ENCODE measurements around the gene SETX.

Gene SETX

GRCh38 chr9:132369421-132369820 is 14.6 kb upstream of the SETX start:
- no peak for TF ChIP-seq CTCF (IDR thresholded peaks at IDR 0.05; ENCODE audit: insufficient read depth, low read depth, low read length, missing control alignments)
- no peak overlapping the region for H3K4me3 ChIP-seq (ENCODE audit: low read length)
- no peak for DNase-seq (ENCODE audit: low read depth)

GRCh38 chr9:132367613-132368313 is 13.0 kb upstream of the SETX start:
- peak; percentile 20 for DNase-seq (ENCODE audit: low read depth)
- no peak for TF ChIP-seq CTCF (IDR thresholded peaks at IDR 0.05; ENCODE audit: insufficient read depth, low read depth, low read length, missing control alignments)
- no peak overlapping the region for H3K4me3 ChIP-seq (ENCODE audit: low read length)

GRCh38 chr9:132366481-132366880 is 11.7 kb upstream of the SETX start:
- H3K4me3 ChIP-seq (ENCODE audit: low read length): no peak overlapping the region
- TF ChIP-seq CTCF (IDR thresholded peaks at IDR 0.05; ENCODE audit: insufficient read depth, low read depth, low read length, missing control alignments): no peak
- no peak for DNase-seq (ENCODE audit: low read depth)

DNA sequence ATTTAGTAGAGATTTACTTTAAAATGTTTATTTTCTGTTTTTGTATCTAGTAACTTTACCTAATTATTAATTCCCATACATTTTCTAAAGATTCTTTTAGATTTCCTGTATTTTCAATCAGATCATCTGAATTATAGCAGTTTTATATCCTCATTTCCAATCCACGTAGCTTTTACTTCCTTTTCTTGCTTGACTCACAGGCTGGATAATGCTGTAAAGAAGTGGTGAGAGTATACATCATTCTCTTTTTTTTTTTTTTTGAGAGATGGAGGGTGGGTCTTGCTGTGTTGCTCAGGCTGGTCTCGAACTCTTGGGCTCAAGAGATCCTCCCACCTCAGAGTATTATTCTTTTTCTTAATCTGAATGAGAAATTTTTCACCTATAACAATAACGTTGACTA is 11.2 kb upstream of the SETX start:
- DNase-seq (ENCODE audit: low read depth): no peak
- TF ChIP-seq CTCF (IDR thresholded peaks at IDR 0.05; ENCODE audit: insufficient read depth, low read depth, low read length, missing control alignments): no peak
- no peak overlapping the region for H3K4me3 ChIP-seq (ENCODE audit: low read length)

DNA sequence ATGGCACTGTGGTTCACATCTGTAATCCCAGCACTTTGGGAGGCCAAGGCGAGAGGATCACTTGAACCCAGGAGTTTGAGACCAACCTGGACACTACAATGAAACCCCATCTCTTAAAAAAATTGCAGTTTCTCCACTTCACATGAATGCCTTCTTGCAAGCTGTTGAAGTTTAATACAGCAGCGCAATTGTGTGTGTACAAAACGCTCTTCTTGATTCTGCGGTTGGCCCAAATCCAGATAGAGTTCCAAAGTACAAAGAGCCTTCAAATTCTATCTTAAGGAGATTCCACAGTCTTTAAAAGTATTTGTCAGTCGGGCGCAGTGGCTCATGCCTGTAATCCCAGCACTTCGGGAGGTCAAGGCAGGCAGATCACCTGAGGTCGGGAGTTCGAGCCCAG is 9.3 kb upstream of the SETX start:
- no peak overlapping the region for H3K4me3 ChIP-seq (ENCODE audit: low read length)
- TF ChIP-seq CTCF (IDR thresholded peaks at IDR 0.05; ENCODE audit: insufficient read depth, low read depth, low read length, missing control alignments): no peak
- no peak for DNase-seq (ENCODE audit: low read depth)

DNA sequence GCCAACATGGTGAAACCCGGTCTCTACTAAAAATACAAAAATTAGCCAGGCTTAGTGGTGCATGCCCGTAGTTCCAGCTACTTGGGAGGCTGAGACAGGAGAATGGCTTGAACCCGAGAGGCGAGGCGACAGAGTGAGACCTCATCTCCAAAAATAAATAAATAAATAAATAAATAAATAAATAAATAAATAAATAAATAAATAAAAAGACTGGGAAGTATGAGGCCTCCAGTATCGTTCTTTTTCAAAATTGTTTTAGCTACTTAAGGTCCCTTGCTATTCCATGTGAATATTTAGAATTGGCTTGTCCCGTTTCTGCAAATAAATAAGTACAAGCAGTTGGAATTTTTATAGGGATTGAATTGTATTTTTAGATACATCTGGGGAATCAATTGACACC is 3.0 kb upstream of the SETX start:
- H3K4me3 ChIP-seq (ENCODE audit: low read length): no peak overlapping the region
- TF ChIP-seq CTCF (IDR thresholded peaks at IDR 0.05; ENCODE audit: insufficient read depth, low read depth, low read length, missing control alignments): no peak
- no peak for DNase-seq (ENCODE audit: low read depth)

GRCh38 chr9:132356324-132356924 is 1.6 kb upstream of the SETX start:
- DNase-seq (ENCODE audit: low read depth): no peak
- H3K4me3 ChIP-seq (ENCODE audit: low read length): no peak overlapping the region
- TF ChIP-seq CTCF (IDR thresholded peaks at IDR 0.05; ENCODE audit: insufficient read depth, low read depth, low read length, missing control alignments): no peak
